Activated T-helper 2 cell treated with anti-CD3 and anti-CD28 coated beads, Interferon-gamma antibody, Interleukin-2, Interleukin-4, amounts not matched to agents 10 μg/mL and 5 μg/mL and 100 μg/mL, durations not matched to agents 14 hours and 24 hours and 36 hours (primary cell): ENCODE data around the gene TSR3. TPM values are rescaled to one million over a fixed set of nuclear protein-coding genes. Genes with fewer than 3 reads are reported as not detected.

ENCODE experiments used
- DNase-seq: peaks from one replicate; pipeline ENCODE4 v3.0.0; 2021; ENCODE audit warnings: low spot score
- H3K27ac Mint-ChIP-seq: one replicate; pipeline ENCODE4 v1.8.0; 2021; ENCODE audit warnings: mixed read lengths
- H3K27me3 Mint-ChIP-seq: one replicate; pipeline ENCODE4 v1.8.0; 2021; ENCODE audit warnings: low read depth, mixed read lengths
- H3K36me3 Mint-ChIP-seq: one replicate; pipeline ENCODE4 v1.8.0; 2021; ENCODE audit warnings: low read depth, mixed read lengths
- H3K4me1 Mint-ChIP-seq: one replicate; pipeline ENCODE4 v1.8.0; 2021; ENCODE audit warnings: low read depth, mixed read lengths
- H3K4me3 Mint-ChIP-seq: one replicate; pipeline ENCODE4 v1.8.0; 2021; ENCODE audit warnings: low read depth, mild to moderate bottlenecking, moderate library complexity, mixed read lengths
- H3K9me3 Mint-ChIP-seq: one replicate; pipeline ENCODE4 v1.8.0; 2021; ENCODE audit warnings: mixed read lengths
- intact Hi-C: fragments of 100-400 bp; cut with micrococcal nuclease; formaldehyde crosslinking; loops from one replicate; pipeline ENCODE4 v1.15.1; 2023
- total RNA-seq: library from RNA; stranded (reverse); gene quantifications from 2 replicates; pipeline ENCODE4 v1.2.3, GENCODE V29; 2022

Gene TSR3
- total RNA-seq, 1 donor from 2014 or later, result 72.9 TPM

DNA sequence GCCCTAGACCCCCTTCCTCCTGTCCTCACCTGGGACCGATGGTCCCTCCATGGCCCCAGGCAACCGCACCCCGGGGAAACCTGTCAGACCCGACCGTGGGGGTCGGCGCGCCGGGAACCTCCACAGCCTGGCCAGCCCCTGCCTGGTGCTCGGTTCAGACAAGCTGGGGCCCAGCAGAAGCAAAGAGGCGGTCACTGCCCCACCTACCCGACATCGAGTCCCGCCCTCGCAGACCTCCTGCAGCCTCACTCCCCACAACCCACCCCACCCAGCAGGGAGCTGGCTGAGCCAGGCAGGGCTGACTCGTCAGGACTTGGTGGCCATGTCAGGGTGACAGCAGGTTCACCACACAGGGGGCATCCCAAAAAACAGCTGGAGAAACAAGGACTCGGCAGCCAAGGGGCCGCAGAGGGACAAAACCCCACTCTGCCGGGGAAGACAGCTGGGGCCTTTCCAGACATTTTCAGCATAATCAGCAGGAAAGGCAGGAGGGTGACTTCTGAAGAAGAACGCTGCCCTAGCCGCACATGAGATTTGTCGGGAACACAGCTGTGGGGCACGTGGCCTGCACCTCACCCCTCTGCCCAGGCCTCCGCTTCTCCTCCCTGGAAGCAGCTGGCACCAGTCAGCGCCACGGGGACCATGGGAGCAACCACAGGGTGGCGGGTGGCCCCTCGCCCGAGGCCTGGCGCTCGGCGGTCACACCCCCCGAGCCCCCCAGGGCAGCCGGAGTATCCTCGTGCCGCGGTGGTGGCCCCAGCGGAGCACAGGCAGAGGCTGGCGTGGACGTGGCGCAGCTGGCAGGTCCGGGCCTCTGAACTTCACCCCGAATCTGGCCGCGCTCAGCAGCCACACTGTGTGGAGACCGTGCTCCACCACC, 23.0 kb upstream of the TSR3 start:
- H3K27ac Mint-ChIP-seq, result no peak overlapping the region
- peaks cover 10% of the 10 kb centered on the region for H3K4me1 Mint-ChIP-seq
- DNase-seq, result no peak
- H3K36me3 Mint-ChIP-seq, result peaks cover 3% of the 10 kb centered on the region
- no peak overlapping the region for H3K4me3 Mint-ChIP-seq
- intact Hi-C loops, result no loop called here
- no peaks in the 10 kb centered on the region for H3K27me3 Mint-ChIP-seq
- H3K9me3 Mint-ChIP-seq, result no peaks in the 10 kb centered on the region

DNA sequence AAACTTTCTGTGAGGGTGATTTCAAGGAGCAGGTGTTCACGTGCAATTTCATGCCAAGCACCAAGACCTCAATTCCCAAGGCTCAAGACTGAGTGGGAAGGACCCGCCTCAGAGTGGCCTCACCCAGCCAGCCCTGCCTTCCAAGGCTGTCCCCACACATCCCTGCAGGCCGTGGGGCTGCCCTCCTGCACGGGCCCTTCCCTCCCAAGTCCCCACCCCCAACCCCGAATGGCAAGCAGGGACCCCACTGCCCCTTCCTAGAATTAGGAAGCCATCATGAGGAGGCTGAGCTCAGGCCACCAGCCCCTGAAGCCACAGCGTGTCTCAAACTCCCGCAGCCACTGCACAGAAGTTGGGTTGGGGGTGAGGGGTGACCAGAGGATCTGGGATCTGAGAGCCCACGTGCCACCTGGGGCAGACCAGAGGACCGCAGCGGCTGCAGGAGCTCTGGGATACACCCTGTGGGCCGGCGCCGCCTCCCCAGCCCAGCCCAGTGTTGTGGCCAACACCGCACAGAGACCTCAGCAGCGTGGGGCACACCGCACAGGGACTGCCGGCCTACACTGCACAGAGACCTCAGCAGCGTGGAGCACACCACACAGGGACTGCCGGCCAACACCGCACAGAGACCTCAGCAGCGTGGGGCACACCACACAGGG, 20.7 kb upstream of the TSR3 start:
- Mint-ChIP-seq H3K9me3 (no peaks in the 10 kb centered on the region), H3K4me3 (no peak overlapping the region), H3K4me1 (no peaks in the 10 kb centered on the region), H3K27ac (no peak overlapping the region), H3K36me3 (peaks cover 3% of the 10 kb centered on the region), H3K27me3 (no peaks in the 10 kb centered on the region)
- intact Hi-C loops, result no loop called here
- no peak for DNase-seq

DNA sequence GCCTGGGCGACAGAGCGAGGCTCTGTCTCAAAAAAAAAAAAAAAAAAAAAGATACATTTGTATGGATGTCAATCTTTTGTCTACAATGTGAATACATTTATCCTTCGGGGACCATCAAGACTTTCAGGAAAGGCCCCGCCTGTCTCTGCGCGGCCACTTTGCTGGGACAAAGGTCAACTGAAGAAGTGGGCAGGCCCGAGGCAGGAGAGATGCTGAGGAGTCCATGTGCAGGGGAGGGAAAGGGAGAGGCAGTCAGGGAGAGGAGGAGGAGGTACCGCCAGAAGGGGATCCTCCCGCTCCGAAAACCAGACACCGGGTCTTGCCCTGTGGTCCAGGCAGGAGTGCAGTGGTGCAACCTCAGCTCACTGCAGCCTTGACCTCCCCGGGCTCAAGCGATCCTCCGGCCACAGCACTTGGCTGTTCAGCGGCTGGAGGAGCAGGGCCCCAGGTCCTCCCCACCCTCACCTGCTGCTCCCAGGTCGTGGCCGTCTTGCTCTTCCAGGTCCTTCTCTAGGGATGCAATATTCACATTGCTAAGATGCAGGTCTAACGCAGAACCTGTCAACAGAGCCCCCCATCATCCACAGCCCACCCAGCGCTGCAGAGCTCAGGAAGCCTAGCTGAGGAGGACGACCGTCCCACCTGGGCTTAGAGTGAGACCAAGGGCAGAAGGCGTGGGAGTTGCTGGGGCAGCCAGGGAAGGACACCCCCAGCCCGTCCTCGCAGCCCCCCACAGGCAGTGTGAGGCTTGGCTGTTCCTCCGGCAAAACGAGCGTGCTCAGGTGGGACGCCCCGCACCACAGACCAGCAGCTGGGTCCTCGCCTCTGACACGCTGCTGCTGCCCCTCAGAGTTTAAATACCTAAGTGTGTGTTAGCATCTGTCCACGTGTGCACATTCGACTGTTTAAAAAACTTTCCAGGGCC, 19.6 kb upstream of the TSR3 start:
- DNase-seq, result no peak
- no peak overlapping the region for H3K27ac Mint-ChIP-seq
- intact Hi-C loops, result no loop called here
- H3K36me3 Mint-ChIP-seq, result peaks cover 3% of the 10 kb centered on the region
- no peaks in the 10 kb centered on the region for H3K4me1 Mint-ChIP-seq
- no peak overlapping the region for H3K4me3 Mint-ChIP-seq
- no peaks in the 10 kb centered on the region for H3K27me3 Mint-ChIP-seq
- H3K9me3 Mint-ChIP-seq, result no peaks in the 10 kb centered on the region

- H3K27me3 Mint-ChIP-seq, result no peaks in the 10 kb centered on the region
- intact Hi-C loops, result no loop called here
- H3K27ac Mint-ChIP-seq, result no peak overlapping the region
- no peak for DNase-seq
- H3K36me3 Mint-ChIP-seq, result peaks cover 20% of the 10 kb centered on the region
- no peak overlapping the region for H3K4me3 Mint-ChIP-seq
- H3K4me1 Mint-ChIP-seq, result no peaks in the 10 kb centered on the region
- no peaks in the 10 kb centered on the region for H3K9me3 Mint-ChIP-seq
These were observed 16.0 kb upstream of the TSR3 start for GRCh38 chr16:1367486-1368174.

- DNase-seq, result no peak
- intact Hi-C loops, result no loop called here
- Mint-ChIP-seq H3K4me1 (no peaks in the 10 kb centered on the region), H3K4me3 (no peak overlapping the region), H3K27me3 (no peaks in the 10 kb centered on the region), H3K9me3 (no peaks in the 10 kb centered on the region), H3K27ac (no peak overlapping the region), H3K36me3 (peaks cover 22% of the 10 kb centered on the region)
These were observed 15.1 kb upstream of the TSR3 start for GRCh38 chr16:1366712-1367299.

DNA sequence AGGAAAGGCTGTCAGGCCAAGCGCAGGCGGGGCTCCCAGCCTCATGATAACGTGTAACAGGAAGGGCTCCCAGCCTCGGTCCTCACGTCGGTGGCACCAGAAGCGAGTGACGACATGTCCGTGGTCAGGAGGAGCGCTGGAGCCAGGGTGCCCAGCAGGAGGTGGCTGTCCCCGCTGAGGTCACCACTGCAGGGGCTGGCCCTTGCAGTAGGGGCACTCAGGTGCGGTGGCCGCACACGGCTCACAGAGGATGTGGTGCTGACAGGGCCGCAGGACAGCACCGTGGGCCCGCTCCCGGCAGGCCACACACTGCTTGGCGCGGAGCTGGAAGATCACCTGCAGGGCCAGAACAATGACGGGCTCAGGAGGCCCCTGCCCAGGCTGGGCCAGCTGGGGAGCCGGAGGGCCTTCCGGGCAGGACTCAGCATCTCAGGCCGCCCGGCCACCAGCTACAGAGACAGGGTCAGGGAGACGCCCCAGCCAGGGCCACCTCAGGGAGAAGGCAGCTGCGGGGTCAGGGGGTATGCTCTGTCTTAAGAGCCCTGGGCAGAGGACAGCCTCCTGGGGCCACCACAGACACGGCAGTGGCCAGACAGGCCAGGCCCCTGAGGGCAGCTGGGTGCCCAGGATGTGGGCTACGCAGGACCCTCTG, 14.5 kb upstream of the TSR3 start:
- intact Hi-C loops, result no loop called here
- DNase-seq, result no peak
- Mint-ChIP-seq H3K9me3 (no peaks in the 10 kb centered on the region), H3K27me3 (no peaks in the 10 kb centered on the region), H3K36me3 (peaks cover 22% of the 10 kb centered on the region), H3K4me3 (no peak overlapping the region), H3K4me1 (no peaks in the 10 kb centered on the region), H3K27ac (no peak overlapping the region)

DNA sequence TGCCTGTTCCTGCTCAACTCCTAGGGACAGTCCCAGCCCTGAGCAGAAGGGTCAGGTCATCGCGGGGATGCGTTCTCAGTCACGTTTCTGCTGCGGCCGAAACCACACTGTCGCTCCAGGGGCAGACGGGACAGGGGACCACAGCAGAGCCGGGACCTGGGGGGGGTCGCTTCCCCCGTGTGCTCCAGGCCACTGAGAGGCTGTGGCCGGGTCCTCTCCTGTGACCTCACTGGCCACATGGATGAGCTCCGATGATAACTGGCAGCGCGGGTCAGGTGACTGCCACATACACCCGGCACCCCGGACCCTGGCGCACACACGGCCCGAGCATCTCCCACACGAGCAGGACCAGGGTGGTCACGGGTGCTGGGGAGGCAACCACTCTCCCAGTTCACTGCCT, 12.8 kb upstream of the TSR3 start:
- intact Hi-C loops, result no loop called here
- no peak for DNase-seq
- Mint-ChIP-seq H3K36me3 (peaks cover 30% of the 10 kb centered on the region), H3K27me3 (no peaks in the 10 kb centered on the region), H3K9me3 (no peaks in the 10 kb centered on the region), H3K27ac (no peak overlapping the region), H3K4me3 (no peak overlapping the region), H3K4me1 (no peaks in the 10 kb centered on the region)

GRCh38 chr16:1363501-1364041, 11.9 kb upstream of the TSR3 start:
- Mint-ChIP-seq H3K4me3 (no peak overlapping the region), H3K27ac (no peak overlapping the region), H3K27me3 (no peaks in the 10 kb centered on the region), H3K36me3 (peaks cover 30% of the 10 kb centered on the region), H3K4me1 (no peaks in the 10 kb centered on the region), H3K9me3 (no peaks in the 10 kb centered on the region)
- intact Hi-C loops, result no loop called here
- DNase-seq, result peak; percentile 59

DNA sequence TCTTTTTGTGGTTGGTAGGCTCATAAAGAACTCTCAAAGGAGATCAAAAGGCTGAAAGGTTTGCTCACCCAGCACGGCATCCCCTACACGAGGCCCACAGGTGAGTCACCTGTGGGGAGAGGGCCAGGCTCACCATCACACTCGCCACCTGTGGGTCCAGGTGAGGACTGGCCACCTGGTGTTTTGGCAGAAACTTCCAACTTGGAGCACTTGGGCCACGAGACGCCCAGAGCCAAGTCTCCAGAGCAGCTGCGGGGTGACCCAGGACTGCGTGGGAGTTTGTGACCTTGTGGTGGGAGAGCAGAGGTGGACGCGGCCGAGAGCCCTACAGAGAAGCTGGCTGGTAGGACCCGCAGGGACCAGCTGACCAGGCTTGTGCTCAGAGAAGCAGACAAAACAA, 11.1 kb upstream of the TSR3 start:
- no peak overlapping the region for H3K27ac Mint-ChIP-seq
- no peaks in the 10 kb centered on the region for H3K27me3 Mint-ChIP-seq
- no peak overlapping the region for H3K4me3 Mint-ChIP-seq
- no peaks in the 10 kb centered on the region for H3K9me3 Mint-ChIP-seq
- DNase-seq, result no peak
- no peaks in the 10 kb centered on the region for H3K4me1 Mint-ChIP-seq
- H3K36me3 Mint-ChIP-seq, result peaks cover 27% of the 10 kb centered on the region
- intact Hi-C loops, result no loop called here

- H3K27ac Mint-ChIP-seq, result no peak overlapping the region
- no peak overlapping the region for H3K4me3 Mint-ChIP-seq
- H3K27me3 Mint-ChIP-seq, result no peaks in the 10 kb centered on the region
- H3K36me3 Mint-ChIP-seq, result peaks cover 27% of the 10 kb centered on the region
- no peak for DNase-seq
- intact Hi-C loops, result no loop called here
- no peaks in the 10 kb centered on the region for H3K9me3 Mint-ChIP-seq
- H3K4me1 Mint-ChIP-seq, result no peaks in the 10 kb centered on the region
These were observed 10.1 kb upstream of the TSR3 start for GRCh38 chr16:1361685-1362360.

GRCh38 chr16:1357906-1358566, 6.4 kb upstream of the TSR3 start:
- H3K4me3 Mint-ChIP-seq, result no peak overlapping the region
- H3K27me3 Mint-ChIP-seq, result no peaks in the 10 kb centered on the region
- peaks cover 15% of the 10 kb centered on the region for H3K36me3 Mint-ChIP-seq
- intact Hi-C loops, result loop anchor here (1.0 kb wide), 1 partner anchor 40 kb away; no protein-coding TSS in a partner anchor
- H3K27ac Mint-ChIP-seq, result no peak overlapping the region
- peaks cover 7% of the 10 kb centered on the region for H3K4me1 Mint-ChIP-seq
- no peak for DNase-seq
- H3K9me3 Mint-ChIP-seq, result no peaks in the 10 kb centered on the region
